GM10248 (cell line): ENCODE results near the gene TMEM145.

Experiments used
- CTCF ChIA-PET: fragments of 300-600 bp; sonication (Branson Sonifier 250); formaldehyde crosslinking; extraction: SDS; loops from one replicate; lab custom pipeline; 2021; ENCODE audit warnings: antibody characterized with exemption; lab: Yijun Ruan, JAX
- POLR2A ChIA-PET: fragments of 350-650 bp; sonication (Branson Sonifier 250); formaldehyde crosslinking; extraction: SDS; loops from one replicate; lab custom pipeline; 2020; ENCODE audit warnings: antibody characterized with exemption; lab: Yijun Ruan, JAX
- DNase-seq: peaks from one replicate; pipeline ENCODE4 v3.0.0; 2012; ENCODE audit errors: extremely low spot score
- CTCF ChIP-seq: IDR thresholded peaks from 2 replicates; pipeline ENCODE4 v1.5.1; 2012; ENCODE audit warnings: mild to moderate bottlenecking, low read depth; ENCODE audit errors: extremely low read depth, missing control alignments, control extremely low read depth

TMEM145 gene

GRCh38 chr19:42291435-42291810 lies 21.7 kb upstream of the TMEM145 start:
- ChIA-PET POLR2A (no interaction called here), CTCF (no interaction called here)
- no peak for TF ChIP-seq CTCF
- no peak for DNase-seq

- ChIA-PET CTCF (no interaction called here), POLR2A (no interaction called here)
- no peak for TF ChIP-seq CTCF
- no peak for DNase-seq
These were observed 20.8 kb upstream of the TMEM145 start for GRCh38 chr19:42292042-42292960.

GRCh38 chr19:42292963-42293362 lies 20.1 kb upstream of the TMEM145 start:
- no peak for TF ChIP-seq CTCF
- CTCF ChIA-PET, result interaction anchor here (0.9 kb wide), 1 partner anchor 169 kb away, joined by 4 read pairs; no protein-coding TSS in a partner anchor
- DNase-seq, result no peak
- POLR2A ChIA-PET, result no interaction called here

GRCh38 chr19:42293540-42293939 lies 19.6 kb upstream of the TMEM145 start:
- ChIA-PET POLR2A (no interaction called here), CTCF (interaction anchor here (0.9 kb wide), 1 partner anchor 169 kb away, joined by 4 read pairs; no protein-coding TSS in a partner anchor)
- TF ChIP-seq CTCF, result no peak
- no peak for DNase-seq

- DNase-seq, result no peak
- ChIA-PET POLR2A (no interaction called here), CTCF (interaction anchor here (0.9 to 2.8 kb wide), 4 partner anchors 12 to 170 kb away, joined by 3 to 11 read pairs (median 5); no protein-coding TSS in a partner anchor)
- TF ChIP-seq CTCF, result no peak
These were observed 19.2 kb upstream of the TMEM145 start for GRCh38 chr19:42293948-42294347.

- CTCF ChIA-PET, result interaction anchor here (0.9 to 3.4 kb wide), 10 partner anchors 9 to 186 kb away, joined by 3 to 11 read pairs (median 4); no protein-coding TSS in a partner anchor
- POLR2A ChIA-PET, result no interaction called here
- TF ChIP-seq CTCF, result no peak
- DNase-seq, result no peak
These were observed 18.5 kb upstream of the TMEM145 start for GRCh38 chr19:42294471-42295137.
